CD4-positive, alpha-beta T cell treated with Interferon alpha-2 for 1 hour (primary cell): ENCODE results near the gene DLEU7.

ENCODE experiments used
- DNase-seq, 2 donors: peaks; one replicate each; pipeline ENCODE4 v3.0.0-alpha.2; 2020 to 2022

DLEU7 gene

DNA sequence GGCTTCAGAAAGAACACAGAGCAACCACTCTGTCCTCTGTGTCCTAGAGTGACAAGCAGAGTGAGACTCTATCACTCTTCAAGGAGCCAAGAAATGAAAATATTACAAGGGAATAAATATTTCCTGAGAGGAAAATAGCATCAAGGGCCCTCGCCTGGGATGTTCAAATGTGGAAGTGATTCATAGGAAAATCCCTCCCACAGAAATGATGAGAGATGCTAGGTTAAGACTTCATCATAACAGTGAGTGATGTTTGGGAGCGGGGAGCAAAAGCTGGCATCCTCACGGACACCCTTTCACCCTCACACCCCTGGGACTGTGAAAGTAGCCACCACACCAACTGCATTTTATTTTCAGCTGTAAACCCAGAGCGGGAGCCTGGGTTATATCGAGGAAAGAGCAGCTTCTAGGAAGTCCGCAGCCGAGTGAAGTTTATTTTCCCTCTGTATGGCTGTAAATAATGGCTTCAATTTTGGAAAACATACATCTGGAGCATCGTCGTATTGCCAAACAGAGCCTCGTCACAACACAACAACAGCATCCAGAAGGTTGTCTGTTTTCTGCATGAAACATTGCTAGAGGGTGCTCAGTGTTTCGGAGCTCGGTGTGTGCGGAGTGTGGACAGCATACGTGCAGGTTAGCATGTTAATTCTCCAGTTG is 54.8 kb downstream of the DLEU7 start:
- no peak for DNase-seq

GRCh38 chr13:50787316-50788195 is 55.9 kb downstream of the DLEU7 start:
- no peak for DNase-seq

GRCh38 chr13:50783717-50784290 is 59.7 kb downstream of the DLEU7 start:
- no peak for DNase-seq

- DNase-seq: no peak
Observed at GRCh38 chr13:50783066-50783465, 60.4 kb downstream of the DLEU7 start.

DNA sequence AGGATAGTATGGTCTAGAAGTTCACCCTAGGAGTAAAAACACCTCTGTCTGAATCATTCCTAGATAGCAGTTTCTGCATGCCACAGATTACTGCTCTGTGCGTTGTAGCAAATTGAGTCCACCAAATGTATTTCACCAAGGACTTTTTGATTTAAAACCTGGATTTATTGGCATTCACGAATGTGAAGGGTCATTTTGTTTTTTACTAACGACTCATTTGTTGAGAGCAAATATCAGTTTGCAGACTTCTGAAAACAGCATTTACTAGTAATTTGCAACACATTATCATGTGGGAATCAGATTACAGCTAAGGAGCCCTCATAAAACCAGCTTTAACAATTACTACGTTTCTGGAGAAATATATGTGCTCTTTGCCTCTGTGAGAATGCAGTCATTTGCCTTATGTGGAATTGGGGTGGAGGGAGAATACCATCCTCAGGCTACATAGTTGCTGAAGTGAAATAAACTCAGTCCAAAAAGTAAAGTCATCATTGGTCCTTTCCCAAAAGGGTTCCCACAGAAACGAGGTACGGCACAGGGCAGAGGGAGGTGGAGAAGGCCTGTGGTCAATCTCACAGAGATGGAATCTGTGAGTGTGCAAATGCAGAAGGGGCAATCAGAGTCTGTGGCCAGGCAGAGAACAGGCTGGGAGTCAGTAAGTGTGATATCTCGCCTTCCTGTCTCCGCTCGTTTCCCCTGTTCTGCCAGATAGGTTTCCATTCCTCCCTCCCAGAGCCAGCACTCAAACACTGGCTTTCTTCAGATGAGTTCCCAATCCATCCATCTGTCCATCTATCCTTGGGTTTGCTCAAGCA is 63.1 kb downstream of the DLEU7 start:
- DNase-seq: no peak

DNA sequence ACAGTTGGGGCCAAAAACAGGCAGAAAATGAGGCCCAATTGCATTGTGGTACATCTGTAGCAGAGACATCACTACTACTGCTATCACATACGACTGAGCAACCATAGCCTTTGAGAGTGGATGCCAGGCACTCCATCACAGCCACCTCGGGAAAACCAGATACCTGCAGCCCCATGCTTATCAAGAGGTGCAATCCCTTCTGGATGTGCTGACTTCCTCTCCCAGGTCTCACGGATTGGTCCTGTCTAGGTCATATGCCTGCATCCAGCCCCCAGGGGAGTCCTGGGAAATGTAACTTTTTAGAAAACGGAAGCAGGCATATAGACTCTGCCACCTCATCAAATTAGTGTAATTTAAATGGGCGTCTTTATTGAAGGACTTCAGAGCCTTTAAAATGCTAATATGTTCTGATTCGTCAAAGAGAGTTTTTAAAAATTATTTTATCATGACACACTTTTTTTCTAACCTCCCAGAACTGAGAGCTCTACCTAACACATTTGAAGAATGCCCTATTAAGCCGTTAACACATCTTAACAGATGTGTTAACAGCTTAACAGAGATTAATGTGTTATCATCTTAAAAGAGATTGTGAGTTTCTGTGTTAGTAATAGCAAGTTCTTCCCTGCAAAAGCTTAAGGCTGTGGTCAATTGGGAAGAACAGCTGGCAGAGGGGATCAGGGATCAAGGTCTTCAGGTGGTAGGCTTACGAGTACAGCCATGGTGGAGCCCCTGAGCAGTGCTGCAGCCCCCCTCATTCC is 63.9 kb downstream of the DLEU7 start:
- no peak for DNase-seq
